Gastroesophageal sphincter (tissue), 4 donors: ENCODE results near the gene ARCN1. TPM values are rescaled to one million over a fixed set of nuclear protein-coding genes. Genes with fewer than 3 reads are reported as not detected.

Experiments used
- ATAC-seq: fragments of 150-250 bp; one replicate; pipeline ENCODE4 v1.9.1; 2016; ENCODE audit warnings: mild to moderate bottlenecking, moderate library complexity
- H3K27ac ChIP-seq, 4 donors: fragments of 200-600 bp; sonication (generic) in 3 of 4; 1 replicate in 3 of 4; 2 replicates in 1 of 4; pipeline ENCODE4 v1.5.1; 2016 to 2019
- H3K27me3 ChIP-seq: fragments of 200-600 bp; sonication (generic); one replicate; pipeline ENCODE4 v1.5.1; 2019
- H3K36me3 ChIP-seq, 2 donors: fragments of 200-600 bp; sonication (generic); one replicate each; pipeline ENCODE4 v1.5.1; 2019; ENCODE audit warnings: control low read depth in 1 of 2
- H3K4me1 ChIP-seq, 3 donors: fragments of 200-600 bp; sonication (generic); 1 replicate in 2 of 3; 2 replicates in 1 of 3; pipeline ENCODE4 v1.5.1; 2016 to 2019; ENCODE audit warnings: control low read depth in 2 of 3
- H3K4me3 ChIP-seq, 2 donors: fragments of 200-600 bp; sonication (generic); one replicate each; pipeline ENCODE4 v1.5.1; 2019; ENCODE audit warnings: mild to moderate bottlenecking in 1 of 2, moderate library complexity in 1 of 2
- H3K9me3 ChIP-seq, 3 donors: fragments of 200-600 bp; sonication (generic); one replicate each; pipeline ENCODE4 v1.5.1; 2017 to 2019; ENCODE audit warnings: control low read depth in 2 of 3
- CTCF ChIP-seq, 4 experiments: fragments of 200-600 bp in 2 of 4; fragments of 450-650 bp in 2 of 4; sonication (generic) in 1 of 4; IDR thresholded peaks; one replicate each; pipeline ENCODE4 v1.5.1; 2017 to 2019; ENCODE audit warnings: antibody characterized with exemption in 4 of 4, mild to moderate bottlenecking in 2 of 4, moderate library complexity in 2 of 4
- EP300 ChIP-seq: sonication (generic); formaldehyde crosslinking; IDR thresholded peaks from one replicate; pipeline ENCODE4 v1.6.1; 2017; ENCODE audit warnings: antibody characterized with exemption, mild to moderate bottlenecking
- POLR2A ChIP-seq, 2 donors: fragments of 450-650 bp; IDR thresholded peaks; one replicate each; pipeline ENCODE4 v1.6.1; 2017; ENCODE audit warnings: antibody characterized with exemption in 2 of 2, mild to moderate bottlenecking in 2 of 2, moderate library complexity in 1 of 2
- POLR2AphosphoS5 ChIP-seq: sonication (generic); formaldehyde crosslinking; IDR thresholded peaks from one replicate; pipeline ENCODE4 v1.6.1; 2017; ENCODE audit warnings: antibody characterized with exemption
- WGBS, 2 donors: methylation state at CpG; one replicate each; pipeline ENCODE4 v1.1.5; 2018; ENCODE audit warnings: low coverage in 1 of 2; 5-methylcytosine and 5-hydroxymethylcytosine counted together
- total RNA-seq, 4 donors: library from RNA; depleted of rRNA; stranded (reverse); fragments of >200 nt; gene quantifications; one replicate each; pipeline ENCODE4 v1.1.0, GENCODE V29; 2016

ARCN1 gene
- total RNA-seq, 4 donors from 2014 or later = 84.9 to 141 (median 128) TPM

GRCh38 chr11:118530683-118531596 is 41.3 kb upstream of the ARCN1 start, which contains the start of gene TMEM25:
TMEM25 (plus strand) TSS chr11:118531192; CDS start chr11:118531802, 610 bp downstream.
- peaks cover 0 to 30% of the 10 kb centered on the region in 2 donors for H3K36me3 ChIP-seq
- no peaks in the 10 kb centered on the region for H3K9me3 ChIP-seq
- peak within 1 kb of the TSS; percentile 77 to 92 for H3K4me3 ChIP-seq
- peaks cover 0 to 37% (median 12%) of the 10 kb centered on the region in 3 donors for H3K4me1 ChIP-seq
- no peaks in the 10 kb centered on the region for H3K27me3 ChIP-seq
- WGBS, 2 donors = 7% methylated on average over 10 of the region's 94 CpGs; no CpG with 5 or more reads in 1 of the 2 donors
- TF ChIP-seq POLR2A (IDR thresholded peaks at IDR 0.05) = peak; percentile 24 to 25
- TF ChIP-seq POLR2AphosphoS5 = no peak
- TF ChIP-seq EP300 = no peak
- TF ChIP-seq CTCF (IDR thresholded peaks at IDR 0.05) = peak in 1 of 4 experiments; percentile 19
- peak within 1 kb of the TSS; percentile 31 to 88 (median 86) for H3K27ac ChIP-seq
- peak; percentile 82 for ATAC-seq

GRCh38 chr11:118531597-118532084 is 40.6 kb upstream of the ARCN1 start:
- H3K27ac ChIP-seq = peak overlapping the region in 3 of 4 donors; percentile 85 to 88 (median 88)
- WGBS, 2 donors = 10 to 50% methylated on average over 2 of the region's 12 CpGs

GRCh38 chr11:118532091-118532490 is 40.1 kb upstream of the ARCN1 start:
- 100% methylated on average over 1 of the region's 10 CpGs; no CpG with 5 or more reads in 1 of the 2 donors for WGBS, 2 donors
- Histone ChIP-seq H3K27ac (peak overlapping the region in 2 of 4 donors; percentile 88), H3K4me1 (peaks cover 0 to 37% (median 12%) of the 10 kb centered on the region in 3 donors), H3K27me3 (no peaks in the 10 kb centered on the region), H3K4me3 (peak overlapping the region in 1 of 2 donors; percentile 92), H3K36me3 (peaks cover 0 to 31% of the 10 kb centered on the region in 2 donors), H3K9me3 (no peaks in the 10 kb centered on the region)
- TF ChIP-seq EP300 (no peak), CTCF (IDR thresholded peaks at IDR 0.05) (no peak), POLR2A (IDR thresholded peaks at IDR 0.05) (no peak), POLR2AphosphoS5 (no peak)
- no peak for ATAC-seq

More at GRCh38 chr11:118531597-118532084, 40.6 kb upstream of the ARCN1 start:
- Histone ChIP-seq H3K27me3 (no peaks in the 10 kb centered on the region), H3K36me3 (peaks cover 0 to 31% of the 10 kb centered on the region in 2 donors), H3K4me3 (peak overlapping the region; percentile 77 to 92), H3K4me1 (peaks cover 0 to 37% (median 12%) of the 10 kb centered on the region in 3 donors), H3K9me3 (no peaks in the 10 kb centered on the region)
- TF ChIP-seq CTCF (IDR thresholded peaks at IDR 0.05) (no peak), POLR2A (IDR thresholded peaks at IDR 0.05) (no peak), EP300 (no peak), POLR2AphosphoS5 (no peak)
- ATAC-seq = no peak

- Histone ChIP-seq H3K4me3 (no peak overlapping the region), H3K4me1 (peaks cover 0 to 37% (median 12%) of the 10 kb centered on the region in 3 donors), H3K27me3 (no peaks in the 10 kb centered on the region), H3K36me3 (peaks cover 0 to 31% of the 10 kb centered on the region in 2 donors), H3K27ac (peak overlapping the region in 1 of 4 donors; percentile 6), H3K9me3 (no peaks in the 10 kb centered on the region)
- no peak for ATAC-seq
- no peak for TF ChIP-seq EP300
- TF ChIP-seq POLR2AphosphoS5 = no peak
- TF ChIP-seq POLR2A (IDR thresholded peaks at IDR 0.05) = no peak
- TF ChIP-seq CTCF (IDR thresholded peaks at IDR 0.05) = no peak
- 100% methylated on average over 1 of the region's 19 CpGs; no CpG with 5 or more reads in 1 of the 2 donors for WGBS, 2 donors
Measured at GRCh38 chr11:118532852-118533768, 39.1 kb upstream of the ARCN1 start.
